ENCODE measurements around the gene SLC25A47. TPM values are rescaled to one million over a fixed set of nuclear protein-coding genes. Genes with fewer than 3 reads are reported as not detected.

SLC25A47 gene
- total RNA-seq, 3 donors from 2014 or later = 0.16 TPM; not detected in 2

DNA sequence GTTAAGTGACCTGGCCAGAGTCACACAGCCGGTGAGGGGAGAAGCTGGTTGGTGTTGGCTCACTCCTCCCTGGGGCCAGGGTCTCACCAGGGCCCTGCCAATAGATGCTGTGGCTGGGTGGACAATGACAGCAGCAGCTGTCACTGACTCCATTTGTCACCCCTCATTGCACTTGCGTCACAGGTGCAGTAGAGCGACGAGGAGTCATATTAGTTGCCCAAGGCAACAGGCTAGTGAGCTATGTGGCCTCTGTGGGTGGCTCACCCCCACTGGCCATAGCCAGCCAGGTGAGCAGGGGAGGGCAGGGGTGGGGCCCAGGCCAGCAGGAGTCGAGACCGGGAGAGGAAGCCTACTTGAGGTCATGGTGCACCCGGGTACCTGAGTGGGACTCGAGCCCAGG, 9.7 kb downstream of the SLC25A47 start:
- intact Hi-C loops (cut with DNase I; ENCODE audit: low total_unique reads) = no loop called here
- no peaks in the 10 kb centered on the region for H3K36me3 ChIP-seq
- no peak overlapping the region for H3K4me3 ChIP-seq
- no peak for DNase-seq (ENCODE audit: low spot score in 2 of 2)
- no peaks in the 10 kb centered on the region for H3K4me1 ChIP-seq
- H3K27ac ChIP-seq = no peak overlapping the region
- H3K27me3 ChIP-seq = no peaks in the 10 kb centered on the region
- TF ChIP-seq POLR2A (IDR thresholded peaks at IDR 0.05) (no peak), POLR2AphosphoS5 (IDR thresholded peaks at IDR 0.05) (no peak)
- TF ChIP-seq, protein P1, sequence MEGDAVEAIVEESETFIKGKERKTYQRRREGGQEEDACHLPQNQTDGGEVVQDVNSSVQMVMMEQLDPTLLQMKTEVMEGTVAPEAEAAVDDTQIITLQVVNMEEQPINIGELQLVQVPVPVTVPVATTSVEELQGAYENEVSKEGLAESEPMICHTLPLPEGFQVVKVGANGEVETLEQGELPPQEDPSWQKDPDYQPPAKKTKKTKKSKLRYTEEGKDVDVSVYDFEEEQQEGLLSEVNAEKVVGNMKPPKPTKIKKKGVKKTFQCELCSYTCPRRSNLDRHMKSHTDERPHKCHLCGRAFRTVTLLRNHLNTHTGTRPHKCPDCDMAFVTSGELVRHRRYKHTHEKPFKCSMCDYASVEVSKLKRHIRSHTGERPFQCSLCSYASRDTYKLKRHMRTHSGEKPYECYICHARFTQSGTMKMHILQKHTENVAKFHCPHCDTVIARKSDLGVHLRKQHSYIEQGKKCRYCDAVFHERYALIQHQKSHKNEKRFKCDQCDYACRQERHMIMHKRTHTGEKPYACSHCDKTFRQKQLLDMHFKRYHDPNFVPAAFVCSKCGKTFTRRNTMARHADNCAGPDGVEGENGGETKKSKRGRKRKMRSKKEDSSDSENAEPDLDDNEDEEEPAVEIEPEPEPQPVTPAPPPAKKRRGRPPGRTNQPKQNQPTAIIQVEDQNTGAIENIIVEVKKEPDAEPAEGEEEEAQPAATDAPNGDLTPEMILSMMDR (IDR thresholded peaks at IDR 0.05) = no peak
- H3K9me3 ChIP-seq = no peaks in the 10 kb centered on the region

DNA sequence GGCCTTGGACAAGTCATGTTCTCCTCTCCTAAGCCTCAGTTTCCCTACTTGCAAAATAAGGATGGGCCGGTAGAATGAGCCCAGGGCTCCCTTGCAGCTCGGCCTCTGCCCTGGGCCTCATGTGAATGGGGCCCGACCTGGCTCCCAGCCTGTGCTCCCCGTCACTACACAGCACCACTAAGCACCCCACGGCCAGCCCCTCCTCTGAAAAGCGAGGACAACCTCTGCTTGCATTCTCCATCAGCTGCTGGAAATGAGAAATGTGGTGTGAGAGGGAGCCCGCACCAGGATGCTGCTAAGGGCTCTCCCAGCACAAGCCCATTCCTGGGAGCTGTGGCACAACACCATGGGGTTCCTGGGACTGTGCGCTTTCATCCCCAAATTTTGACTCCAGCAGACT, 10.2 kb downstream of the SLC25A47 start:
- H3K36me3 ChIP-seq = no peaks in the 10 kb centered on the region
- H3K4me3 ChIP-seq = no peak overlapping the region
- TF ChIP-seq, protein P1 (IDR thresholded peaks at IDR 0.05) = no peak
- TF ChIP-seq POLR2A (IDR thresholded peaks at IDR 0.05) = no peak
- TF ChIP-seq POLR2AphosphoS5 (IDR thresholded peaks at IDR 0.05) = no peak
- no peaks in the 10 kb centered on the region for H3K9me3 ChIP-seq
- DNase-seq (ENCODE audit: low spot score in 2 of 2) = no peak
- H3K27me3 ChIP-seq = no peaks in the 10 kb centered on the region
- no peak overlapping the region for H3K27ac ChIP-seq
- no peaks in the 10 kb centered on the region for H3K4me1 ChIP-seq
- intact Hi-C loops (cut with DNase I; ENCODE audit: low total_unique reads) = no loop called here

DNA sequence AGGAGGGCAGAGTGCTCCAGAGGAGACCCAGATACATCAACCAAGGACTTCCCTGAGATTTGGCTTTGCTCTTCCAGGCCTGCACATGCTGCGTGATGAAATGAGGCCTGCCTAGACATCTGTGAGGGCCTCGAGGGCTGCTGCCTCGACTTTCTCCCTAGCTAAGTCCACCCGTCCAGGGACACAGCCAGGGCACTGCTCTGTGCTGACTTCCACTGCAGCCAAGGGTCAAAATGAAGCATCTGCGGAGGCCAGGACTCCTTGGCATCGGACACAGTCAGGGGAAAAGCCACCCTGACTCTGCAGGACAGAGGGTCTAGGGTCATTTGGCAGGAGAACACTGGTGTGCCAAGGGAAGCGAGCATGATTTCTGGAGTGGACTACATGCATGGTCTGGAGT, 10.7 kb downstream of the SLC25A47 start:
- Histone ChIP-seq H3K4me3 (no peak overlapping the region), H3K9me3 (no peaks in the 10 kb centered on the region), H3K36me3 (no peaks in the 10 kb centered on the region), H3K27me3 (no peaks in the 10 kb centered on the region), H3K4me1 (no peaks in the 10 kb centered on the region), H3K27ac (no peak overlapping the region)
- intact Hi-C loops (cut with DNase I; ENCODE audit: low total_unique reads) = no loop called here
- no peak for DNase-seq (ENCODE audit: low spot score in 2 of 2)
- TF ChIP-seq POLR2A (IDR thresholded peaks at IDR 0.05) (no peak), POLR2AphosphoS5 (IDR thresholded peaks at IDR 0.05) (no peak)
- TF ChIP-seq, protein P1 (IDR thresholded peaks at IDR 0.05) = no peak

DNA sequence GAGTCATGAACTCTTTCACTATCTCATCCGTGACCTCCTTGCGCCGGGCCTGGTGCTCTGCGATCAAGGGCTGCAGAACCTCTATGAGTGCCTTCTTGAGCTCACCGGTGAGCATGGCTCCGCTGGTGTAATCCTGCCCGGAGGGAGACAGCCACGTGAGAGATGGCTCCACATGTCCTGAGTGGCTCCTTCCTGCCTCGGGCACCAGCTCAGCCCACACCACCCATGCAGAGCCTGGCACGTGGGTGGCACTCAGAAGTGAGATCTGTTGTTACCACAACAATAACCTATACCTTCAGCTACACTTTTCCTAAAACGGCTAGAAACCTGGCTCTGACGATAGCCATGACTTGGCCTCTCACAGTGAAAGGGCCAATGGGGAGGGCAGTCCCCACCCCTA, 11.8 kb downstream of the SLC25A47 start:
- intact Hi-C loops (cut with DNase I; ENCODE audit: low total_unique reads) = no loop called here
- TF ChIP-seq, protein P1 (IDR thresholded peaks at IDR 0.05) = no peak
- TF ChIP-seq POLR2AphosphoS5 (IDR thresholded peaks at IDR 0.05) (no peak), POLR2A (IDR thresholded peaks at IDR 0.05) (no peak)
- no peak for DNase-seq (ENCODE audit: low spot score in 2 of 2)
- Histone ChIP-seq H3K9me3 (no peaks in the 10 kb centered on the region), H3K4me1 (no peaks in the 10 kb centered on the region), H3K4me3 (no peak overlapping the region), H3K27me3 (no peaks in the 10 kb centered on the region), H3K36me3 (no peaks in the 10 kb centered on the region), H3K27ac (no peak overlapping the region)

DNA sequence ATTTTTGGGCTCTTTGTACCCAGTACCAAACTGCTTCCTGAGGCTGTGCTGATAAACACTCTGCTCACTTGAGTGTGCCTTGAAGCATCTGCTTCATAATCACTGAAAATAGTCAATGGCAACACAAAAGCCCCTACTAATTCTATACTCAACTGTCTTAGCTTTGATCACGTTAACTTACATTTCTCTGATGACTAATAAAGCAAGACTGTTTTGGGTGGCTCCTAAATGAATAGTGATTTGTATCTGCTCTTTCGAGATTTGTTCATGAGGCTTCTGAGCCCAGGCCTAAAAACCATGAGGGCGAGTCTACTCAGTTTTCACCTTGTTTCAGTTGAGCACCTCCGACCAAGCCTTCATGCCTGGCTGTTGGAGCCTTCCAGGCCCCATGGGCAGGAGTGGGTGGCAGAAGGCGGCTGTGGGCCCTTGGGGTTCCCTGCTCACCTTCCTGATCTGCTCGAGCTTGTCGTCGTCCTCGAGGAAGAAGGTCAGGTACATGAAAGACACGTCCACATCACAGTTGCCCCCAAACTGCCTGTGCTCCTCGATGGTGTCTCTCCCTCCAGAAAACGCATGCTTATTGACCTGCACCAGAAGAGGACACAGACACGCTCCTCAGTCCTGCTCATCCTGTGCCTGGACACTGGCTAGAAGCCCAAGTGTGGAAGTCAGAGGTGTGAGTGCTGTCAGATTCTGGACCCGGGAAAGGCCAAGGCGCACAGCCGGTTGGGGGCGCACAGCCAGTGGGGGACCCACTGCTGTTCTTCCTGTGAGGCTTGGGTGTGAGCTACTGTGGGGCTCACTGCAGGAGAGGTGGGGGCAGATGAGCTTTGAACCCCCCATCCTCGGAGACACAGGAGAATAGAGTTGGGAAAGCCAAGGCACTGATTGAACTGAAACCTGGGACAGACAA, 13.7 kb downstream of the SLC25A47 start:
- no peaks in the 10 kb centered on the region for H3K36me3 ChIP-seq
- DNase-seq (ENCODE audit: low spot score in 2 of 2) = no peak
- intact Hi-C loops (cut with DNase I; ENCODE audit: low total_unique reads) = no loop called here
- no peaks in the 10 kb centered on the region for H3K4me1 ChIP-seq
- H3K4me3 ChIP-seq = no peak overlapping the region
- TF ChIP-seq POLR2A (IDR thresholded peaks at IDR 0.05) = no peak
- no peaks in the 10 kb centered on the region for H3K27me3 ChIP-seq
- H3K27ac ChIP-seq = no peak overlapping the region
- no peaks in the 10 kb centered on the region for H3K9me3 ChIP-seq

Measured in breast epithelium (tissue), 4 donors.